Stimulated activated CD4-positive, alpha-beta T cell treated with anti-CD3 and anti-CD28 coated beads, Interleukin-1b, Interleukin-23, amount 100 ng/mL, for 48 hours (primary cell): Measurements from ENCODE around the gene PNPLA7.
A peak's percentile ranks its signal among the peaks of the same experiment; 100 is the strongest.

Experiments used
- DNase-seq: peaks from one replicate; pipeline ENCODE4 v3.0.0-alpha.2; 2020

PNPLA7 gene

DNA sequence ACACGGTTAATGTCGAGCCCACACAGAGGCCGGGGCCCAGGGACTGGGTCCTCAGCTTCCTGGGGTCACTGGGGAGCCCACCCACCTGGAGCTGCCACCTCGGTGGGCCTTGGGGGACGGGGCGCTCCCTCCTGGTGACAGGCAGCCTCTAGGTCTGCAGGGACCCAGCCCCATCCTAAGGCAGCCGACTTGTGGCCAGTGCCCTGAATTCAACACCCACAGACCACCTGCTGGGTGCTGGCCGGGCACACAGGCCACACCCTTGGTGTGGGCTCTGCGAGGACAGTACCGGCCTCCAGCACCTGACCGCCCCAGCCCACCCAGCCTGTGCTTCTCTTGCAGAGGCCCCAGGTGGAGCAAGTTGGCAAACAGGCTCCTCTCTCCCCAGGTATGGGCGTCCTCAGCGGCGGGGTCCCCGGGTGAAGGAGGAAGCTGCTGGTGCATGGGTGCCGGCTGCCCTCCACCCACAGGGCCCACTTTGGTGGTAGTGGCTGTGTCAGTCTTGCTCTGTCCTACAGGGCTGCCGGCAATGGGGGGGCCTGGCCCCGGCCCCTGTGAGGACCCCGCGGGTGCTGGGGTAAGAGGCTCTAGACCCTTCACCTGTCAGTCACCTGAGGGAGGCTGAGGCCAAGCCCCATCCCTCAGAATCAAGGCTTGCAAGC is 117.4 kb downstream of the PNPLA7 start:
- DNase-seq = no peak

DNA sequence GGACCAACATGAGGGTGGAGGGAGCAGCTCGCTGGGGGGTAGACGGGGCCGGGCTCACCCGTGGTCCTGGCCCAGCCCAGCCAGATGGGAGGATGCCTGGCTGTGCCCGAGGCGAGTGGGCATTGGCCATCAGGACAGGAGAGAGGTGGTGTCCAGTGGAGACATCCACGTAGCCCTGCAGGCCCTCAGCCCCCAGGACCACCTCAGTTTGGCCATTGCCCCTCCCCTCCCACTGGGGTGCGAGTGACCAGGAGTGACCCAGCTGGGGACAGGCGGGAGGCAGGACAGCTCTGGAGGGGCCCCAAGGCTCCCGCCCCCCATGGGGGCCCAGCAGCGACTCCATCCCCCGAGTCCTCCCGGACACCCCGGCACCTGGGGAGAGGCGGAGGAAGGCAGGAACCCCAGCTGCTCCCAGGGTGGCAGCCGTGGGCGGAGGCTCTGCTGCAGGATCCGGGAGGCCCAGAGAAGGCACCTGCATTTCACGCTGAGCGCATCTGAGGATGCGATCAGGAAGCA is 118.7 kb downstream of the PNPLA7 start:
- no peak for DNase-seq

DNA sequence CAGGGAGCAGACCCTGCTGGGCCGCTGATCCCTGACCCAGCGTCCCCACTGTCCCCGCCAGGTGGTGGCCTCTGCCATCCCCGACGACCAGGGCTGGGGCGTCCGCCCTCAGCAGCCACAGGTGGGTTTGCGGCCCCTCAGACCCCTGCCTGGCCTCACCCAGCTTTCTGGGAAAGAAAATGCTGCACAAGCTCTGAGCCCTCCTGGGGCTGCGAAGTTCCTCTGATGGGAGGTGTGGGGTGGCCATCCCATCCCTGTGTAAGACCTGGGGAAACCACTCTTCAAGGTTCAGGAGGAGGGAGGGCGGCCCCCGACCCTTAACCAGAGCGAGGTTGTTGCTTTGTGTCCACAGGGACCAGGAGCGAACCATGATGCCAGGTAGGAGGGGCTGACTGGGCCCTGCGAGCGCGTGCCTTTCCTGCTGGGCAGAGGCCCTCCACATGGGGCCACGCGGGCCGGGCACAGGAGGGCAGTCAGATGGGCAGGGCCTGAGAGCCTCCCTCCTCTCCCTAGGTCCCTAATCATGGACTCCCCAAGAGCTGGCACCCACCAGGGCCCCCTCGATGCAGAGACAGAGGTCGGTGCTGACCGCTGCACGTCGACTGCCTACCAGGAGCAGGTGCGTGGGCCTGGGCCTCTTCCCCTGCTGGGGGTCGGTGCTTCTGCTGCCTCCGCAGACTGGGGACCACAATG is 119.3 kb downstream of the PNPLA7 start:
- no peak for DNase-seq

DNA sequence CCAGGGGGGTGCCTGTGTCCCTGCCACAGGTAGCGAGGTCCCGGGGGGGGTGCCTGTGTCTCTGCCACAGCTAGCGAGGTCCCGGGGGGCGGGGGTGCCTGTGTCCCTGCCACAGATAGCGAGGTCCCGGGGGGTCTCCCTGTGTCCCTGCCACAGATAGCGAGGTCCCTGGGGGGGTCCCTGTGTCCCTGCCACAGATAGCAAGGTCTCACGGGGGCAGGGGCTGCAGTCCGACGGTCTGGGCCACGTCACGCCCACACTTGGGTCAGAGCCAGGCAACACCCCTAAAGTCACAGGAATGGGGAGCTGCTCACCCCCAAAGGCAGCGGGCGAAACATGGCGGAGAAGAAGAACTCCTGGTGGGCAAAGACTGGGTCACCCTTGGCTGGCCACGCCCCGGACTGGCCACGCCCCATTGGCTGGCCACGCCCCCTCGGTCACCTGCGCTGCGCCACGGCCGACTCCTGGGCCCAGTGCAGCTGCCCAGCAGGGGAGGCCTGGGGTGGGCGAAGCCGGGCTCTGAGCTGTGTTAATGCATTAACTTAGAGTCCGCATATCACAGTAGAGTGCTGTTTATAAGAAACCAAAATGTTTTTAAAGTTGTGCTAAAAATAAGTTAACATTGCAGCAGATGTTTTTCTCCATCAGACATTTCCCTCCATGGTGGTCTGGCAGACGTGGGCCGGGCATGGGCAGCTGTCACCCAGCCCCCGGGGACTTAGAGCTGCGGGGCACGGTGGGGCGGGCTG is 120.1 kb downstream of the PNPLA7 start:
- DNase-seq = no peak

DNA sequence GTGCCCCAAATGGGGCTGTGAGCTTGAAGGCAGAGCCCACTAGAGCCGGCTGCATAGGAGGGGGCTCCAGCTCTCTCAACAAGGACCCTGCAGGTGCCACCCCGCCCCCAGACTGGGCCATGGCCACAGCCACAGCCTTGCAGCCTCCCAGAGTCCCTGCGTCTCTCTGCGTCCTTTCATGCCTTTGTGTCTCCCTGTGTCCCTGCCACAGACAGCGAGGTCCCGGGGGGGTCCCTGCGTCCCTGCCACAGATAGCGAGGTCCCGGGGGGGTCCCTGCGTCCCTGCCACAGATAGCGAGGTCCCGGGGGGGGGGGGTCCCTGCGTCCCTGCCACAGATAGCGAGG is 120.7 kb downstream of the PNPLA7 start:
- no peak for DNase-seq

DNA sequence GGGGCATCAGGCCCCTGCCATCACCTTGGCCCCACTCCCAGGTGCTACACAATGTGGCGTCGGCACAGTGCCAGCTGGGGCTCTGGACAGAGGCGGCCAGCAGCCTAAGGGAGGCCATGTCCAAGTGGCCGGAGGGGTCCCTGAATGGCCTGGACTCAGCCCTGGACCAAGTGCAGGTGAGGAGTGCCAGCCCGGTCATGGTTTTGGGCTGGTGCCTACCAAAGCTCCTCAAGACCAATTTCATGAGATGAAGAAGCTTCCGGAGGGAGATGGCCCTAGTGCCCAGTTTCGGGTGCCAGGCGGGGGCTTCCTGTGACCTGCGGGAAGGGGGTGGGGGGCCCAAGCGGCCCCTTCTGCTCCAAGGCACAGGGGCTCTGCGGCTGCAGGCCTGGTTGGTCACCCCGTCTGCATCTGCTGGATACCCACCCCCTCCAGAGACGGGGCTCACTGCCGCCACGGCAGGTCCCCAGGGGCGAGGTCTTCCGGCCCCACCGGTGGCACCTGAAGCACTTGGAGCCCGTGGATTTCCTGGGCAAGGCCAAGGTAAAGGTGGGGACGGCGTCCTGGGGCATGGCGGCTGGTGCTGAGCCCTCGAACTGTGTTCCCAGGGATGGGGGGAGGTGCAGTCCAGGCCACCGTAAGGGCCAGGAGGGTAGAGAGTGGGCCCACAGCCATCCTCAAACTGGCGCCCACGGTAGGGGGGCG is 121.2 kb downstream of the PNPLA7 start:
- DNase-seq = no peak

DNA sequence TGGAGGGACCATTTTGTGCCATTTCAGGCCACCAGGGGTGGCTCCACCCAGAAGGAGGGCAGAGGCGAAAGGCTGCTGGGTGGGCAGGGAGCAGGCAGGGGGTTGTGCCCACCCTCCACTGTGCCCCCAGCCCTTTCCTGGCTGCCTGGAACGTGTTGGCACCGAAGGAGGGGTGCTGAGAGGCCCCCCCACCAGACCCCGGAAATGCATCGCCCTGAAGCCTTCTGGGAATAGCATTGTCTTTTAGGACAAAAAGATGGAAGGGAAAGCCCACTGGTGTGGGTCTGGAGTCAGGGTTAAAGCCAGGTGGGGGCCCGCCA is 121.9 kb downstream of the PNPLA7 start:
- no peak for DNase-seq

DNA sequence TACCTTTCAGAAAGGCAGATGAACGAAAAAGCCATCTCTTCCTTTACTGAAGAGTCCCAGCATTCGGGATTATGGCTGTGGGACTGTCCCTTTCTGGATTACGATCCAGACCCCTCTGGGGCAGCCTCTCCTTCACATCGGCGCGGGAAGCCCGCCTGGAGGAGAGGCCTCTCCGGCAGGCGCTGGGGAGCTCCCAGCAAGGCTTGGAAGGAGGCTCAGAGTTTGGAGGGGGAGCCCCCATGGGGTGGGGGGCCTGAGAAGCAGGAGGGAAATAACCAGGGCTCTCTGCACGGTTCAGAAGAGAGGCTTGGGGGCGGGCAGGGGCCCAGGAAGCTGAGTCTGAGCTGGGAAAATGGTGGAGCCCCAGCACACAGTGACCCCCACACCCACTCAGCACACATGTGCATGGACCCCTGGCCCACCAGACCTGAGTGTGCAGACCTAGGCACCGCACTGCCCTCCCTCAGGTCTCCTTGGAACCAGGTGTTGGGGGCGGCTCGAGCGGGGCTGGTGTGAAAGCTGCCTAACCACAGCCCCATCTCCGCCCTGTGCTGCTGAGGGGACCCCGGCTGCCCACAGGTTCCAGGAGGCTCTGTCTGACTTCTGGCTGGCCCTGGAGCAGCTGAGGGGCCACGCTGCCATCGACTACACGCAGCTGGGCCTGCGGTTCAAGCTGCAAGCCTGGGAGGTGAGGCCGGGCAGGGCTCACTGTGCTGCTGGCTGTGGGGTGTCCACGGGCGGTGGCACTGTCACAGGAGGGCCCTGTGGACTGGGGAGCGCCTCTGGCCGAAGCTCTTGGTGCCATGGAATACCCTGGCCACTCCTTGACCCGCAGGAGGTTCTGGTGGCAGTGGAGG is 122.5 kb downstream of the PNPLA7 start:
- DNase-seq = no peak

DNA sequence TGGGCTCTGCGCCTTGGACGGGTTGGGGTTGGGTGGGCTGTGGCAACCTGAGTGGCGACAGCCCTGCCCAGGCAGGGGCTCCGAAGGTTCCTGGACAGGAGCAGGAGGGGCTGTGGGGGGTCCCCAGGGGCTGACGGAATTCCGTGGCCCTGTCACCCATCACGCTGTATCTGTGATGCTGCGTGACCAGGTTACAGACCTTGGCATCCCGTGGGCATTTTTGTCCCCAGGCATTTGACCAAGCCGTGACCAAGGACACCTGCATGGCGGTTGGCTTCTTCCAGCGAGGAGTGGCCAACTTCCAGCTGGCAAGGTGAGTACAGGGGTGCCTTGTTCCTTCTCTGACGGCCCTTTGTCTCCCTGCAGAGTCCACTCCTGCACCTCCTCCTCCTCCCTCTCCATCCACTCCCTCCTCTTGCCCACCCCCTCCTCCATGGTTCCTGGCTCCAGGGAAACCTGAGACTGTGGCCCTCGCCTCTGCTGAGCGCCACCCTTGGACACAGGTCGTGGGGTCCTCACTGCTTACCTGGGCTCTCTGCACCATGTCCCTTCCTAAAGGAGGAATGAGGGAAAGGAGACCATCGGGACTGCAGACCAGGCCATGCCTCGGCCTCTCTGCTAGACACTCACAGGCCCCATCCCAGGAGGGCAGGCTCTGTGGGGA is 124.1 kb downstream of the PNPLA7 start:
- DNase-seq = no peak

DNA sequence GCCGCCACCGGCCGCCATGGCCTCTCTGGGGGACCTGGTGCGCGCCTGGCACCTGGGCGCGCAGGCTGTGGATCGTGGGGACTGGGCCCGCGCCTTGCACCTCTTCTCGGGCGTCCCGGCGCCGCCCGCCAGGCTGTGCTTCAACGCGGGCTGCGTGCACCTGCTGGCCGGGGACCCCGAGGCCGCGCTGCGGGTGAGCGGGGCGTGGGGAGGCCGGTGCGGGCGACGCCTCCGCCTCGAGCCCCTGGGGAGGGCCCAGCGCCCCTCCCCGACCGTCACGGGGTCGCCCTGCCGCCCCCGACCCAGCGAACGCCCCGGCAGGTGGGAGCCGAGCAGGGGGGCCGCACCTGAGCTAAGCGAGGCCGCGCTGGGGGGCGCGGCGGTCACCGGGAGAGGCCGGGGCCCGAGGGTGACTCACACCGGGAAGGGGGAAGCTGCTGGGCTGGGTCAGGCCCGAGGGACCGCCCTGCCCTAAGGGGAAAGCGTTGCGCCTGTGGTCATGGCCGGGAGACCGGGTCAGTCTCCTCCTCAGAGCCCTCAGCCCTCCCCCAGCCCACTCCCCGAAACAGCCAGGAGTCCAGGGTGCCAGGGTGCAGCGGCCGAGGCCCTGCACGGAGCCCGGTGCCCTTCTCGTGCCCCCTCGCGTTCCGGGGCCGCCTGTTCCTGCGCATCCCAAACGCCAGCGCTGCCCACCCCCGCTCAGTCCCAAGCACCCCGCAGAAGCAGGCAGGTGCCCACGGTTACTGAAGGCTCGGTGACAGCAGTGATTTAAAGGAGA is 126.5 kb downstream of the PNPLA7 start:
- DNase-seq = no peak

DNA sequence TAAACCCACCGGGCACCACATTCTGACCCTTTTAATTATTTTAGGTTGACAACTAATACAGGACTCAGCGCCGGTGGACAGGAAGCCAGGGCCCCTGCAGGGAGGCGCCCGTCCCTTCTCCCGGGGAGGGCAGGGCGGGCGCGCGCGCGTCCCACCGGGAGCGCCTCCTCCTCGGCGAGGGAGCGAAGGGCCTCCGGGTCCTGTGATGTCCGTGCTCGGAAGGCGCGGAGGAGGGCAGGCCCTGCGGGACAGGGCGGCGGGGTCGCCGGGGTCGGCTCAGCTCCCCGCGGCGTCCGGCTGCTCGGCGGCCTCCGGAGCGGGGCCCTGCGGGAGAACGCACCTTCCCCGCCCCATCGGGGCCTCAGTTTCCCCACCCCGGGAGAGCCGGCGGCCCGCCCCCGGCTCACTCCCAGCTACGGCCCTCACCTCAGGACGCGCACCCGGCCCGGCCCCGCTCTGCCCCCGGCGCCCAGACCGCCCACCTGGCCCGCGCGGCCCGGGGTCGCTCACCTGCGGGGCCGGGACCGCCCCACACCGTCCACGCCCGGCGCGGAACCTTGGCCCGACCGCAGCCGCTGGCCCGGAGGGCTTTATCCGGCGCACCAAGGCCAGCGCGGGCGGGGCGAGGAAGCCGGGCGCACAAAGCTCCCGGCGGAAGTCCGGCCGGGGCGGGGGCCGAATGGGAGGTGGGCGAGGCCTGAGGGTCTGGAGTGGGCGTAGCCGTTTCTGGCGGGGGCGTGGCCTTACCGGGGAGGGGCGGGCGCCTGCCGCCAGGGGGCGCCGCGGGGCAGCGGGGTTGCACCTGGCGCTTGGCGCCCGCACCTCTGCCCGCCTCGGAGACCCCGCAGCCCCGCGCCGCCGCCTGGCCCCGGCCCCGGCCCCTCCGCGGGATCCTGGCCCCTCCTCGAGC is 127.3 kb downstream of the PNPLA7 start, which contains the start of the genes EXD3 and NOXA1:
Gene EXD3, minus strand, starts transcription at position 559 of the 910 bp plus-strand sequence. CDS start 27,805 bp downstream, outside the sequence.
Gene NOXA1, plus strand, starts transcription at position 790 of the 910 bp plus-strand sequence. CDS start 137 bp downstream, outside the sequence.
- DNase-seq = peak; percentile 95

DNA sequence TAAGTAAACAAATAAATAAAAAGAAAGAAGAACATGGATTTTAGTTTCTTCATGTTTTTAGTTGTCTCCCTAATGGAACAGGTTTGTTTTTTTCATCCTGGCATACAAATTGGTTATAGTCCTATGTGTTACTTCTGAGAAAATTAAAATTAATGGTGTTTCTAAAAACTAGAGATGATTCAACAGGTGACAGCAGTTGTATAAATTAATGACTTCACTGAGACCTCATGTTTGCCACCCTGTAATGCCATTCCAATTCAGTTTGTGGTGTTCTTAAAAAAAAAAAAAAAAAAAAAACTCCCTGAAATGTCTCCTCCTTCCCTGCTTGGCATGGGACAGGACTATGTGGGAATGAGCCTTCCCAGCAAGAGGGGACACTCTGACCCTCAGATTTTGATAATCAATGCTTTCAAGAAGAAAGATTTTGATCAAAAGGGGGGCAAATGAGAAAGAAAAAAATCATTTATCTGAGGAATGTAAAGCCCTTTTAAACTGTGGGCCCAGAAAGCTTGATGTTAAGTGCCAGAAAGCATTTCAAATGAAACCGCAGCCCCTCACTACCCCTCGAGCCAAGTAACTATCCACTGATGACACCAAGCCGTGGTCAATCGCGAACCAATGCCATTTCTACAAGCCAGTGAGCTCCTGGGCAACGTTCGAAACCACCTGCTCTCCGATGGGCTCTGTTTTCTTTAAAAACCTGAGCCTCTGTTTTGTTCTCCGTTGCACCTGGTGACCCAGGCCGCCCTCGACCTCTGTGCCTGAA is 128.2 kb downstream of the PNPLA7 start:
- DNase-seq = no peak

DNA sequence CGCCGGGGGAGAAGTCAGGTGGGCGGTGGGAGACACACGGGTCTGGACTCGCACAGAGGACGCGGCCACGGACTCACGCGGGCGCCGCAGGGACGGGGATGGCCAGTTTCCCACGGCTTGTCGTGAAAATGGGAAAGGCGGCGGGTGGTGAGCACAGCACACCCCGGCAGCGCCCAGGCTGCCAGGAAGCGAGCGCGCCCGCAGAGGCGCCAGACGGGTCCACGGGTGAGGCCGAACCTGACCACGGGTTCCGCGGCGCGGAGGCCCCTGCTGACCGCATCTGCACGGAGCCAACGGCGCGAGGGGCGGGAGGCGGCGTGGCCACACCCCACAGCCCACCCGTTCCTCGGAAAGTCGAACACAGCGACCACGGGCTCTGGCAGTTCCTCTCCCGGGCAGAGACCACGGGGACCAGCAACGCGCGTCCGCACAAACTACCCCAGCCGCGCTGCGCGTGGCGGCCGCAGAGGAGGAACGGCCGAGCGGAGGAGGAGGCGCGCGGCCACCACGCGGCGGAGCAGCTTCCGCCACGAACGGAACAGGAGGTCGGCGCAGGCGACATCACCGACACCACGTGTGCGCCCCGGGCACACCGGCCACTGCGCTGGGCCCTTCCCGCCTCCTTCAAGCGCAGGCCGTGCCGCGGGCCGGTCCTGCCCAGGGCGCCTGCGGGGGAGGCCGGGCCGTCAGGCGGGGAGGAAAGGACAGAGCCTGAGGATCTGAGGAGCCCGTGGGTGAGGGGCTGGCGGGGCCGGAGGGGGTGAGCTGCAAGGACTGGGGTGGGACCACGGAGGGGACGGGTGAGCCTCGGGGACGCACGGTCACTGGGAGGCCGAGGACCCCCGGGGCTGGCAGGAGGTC is 132.8 kb downstream of the PNPLA7 start:
- DNase-seq = no peak

DNA sequence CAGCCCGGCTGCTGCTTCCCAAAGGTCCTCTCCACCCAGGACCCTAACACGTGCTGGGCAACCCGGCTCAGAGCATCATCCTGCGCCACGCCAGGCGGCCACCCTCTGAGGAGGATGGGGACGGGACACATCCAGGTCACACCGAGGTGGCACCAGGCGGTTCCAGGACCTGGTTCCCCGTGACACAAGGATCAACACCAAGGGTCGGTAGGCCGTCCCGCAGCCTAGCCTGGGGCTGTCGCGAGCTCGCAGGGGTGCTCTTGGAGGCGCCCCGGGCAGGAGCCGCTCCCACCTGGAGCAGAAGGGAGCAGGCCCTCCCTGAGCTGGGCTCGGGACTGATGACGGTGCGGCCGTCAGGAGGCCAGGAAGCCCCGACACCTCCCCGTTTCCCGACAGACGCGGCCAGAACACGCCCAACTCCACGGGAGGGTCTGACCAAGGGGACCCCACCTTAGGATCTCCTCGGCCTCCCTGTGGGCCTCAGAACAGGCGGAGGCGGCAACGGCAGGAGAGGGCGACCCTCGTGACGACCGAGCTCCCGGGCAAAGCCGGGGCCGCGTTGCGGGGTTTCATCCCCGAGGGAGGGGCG is 133.5 kb downstream of the PNPLA7 start:
- no peak for DNase-seq

DNA sequence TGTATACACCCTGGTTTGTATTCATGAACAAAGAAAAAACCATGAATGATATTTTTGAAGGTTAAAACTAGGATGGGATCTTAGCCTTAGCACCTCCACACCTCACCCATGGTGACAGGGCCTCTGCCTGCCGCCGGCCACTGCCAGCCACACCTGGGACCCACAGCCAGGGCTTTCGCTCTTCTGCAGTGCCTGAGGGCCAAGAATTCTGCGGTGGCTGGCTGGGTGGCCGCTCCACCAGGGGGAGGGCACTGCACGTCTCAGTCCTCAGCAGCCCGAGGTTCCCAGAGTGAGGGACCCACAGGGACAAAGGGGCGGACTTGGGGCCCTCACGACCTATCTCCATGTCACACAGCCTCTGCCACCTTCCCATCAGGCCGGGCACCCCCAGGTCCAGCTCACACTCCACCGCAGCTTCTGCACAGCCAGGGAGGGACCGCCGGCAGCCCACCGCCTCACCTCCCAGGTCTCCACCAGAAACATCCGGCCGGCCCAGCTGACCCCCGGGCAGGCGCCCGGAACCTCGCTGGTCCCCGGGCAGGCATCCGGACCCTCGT is 134.1 kb downstream of the PNPLA7 start:
- no peak for DNase-seq

DNA sequence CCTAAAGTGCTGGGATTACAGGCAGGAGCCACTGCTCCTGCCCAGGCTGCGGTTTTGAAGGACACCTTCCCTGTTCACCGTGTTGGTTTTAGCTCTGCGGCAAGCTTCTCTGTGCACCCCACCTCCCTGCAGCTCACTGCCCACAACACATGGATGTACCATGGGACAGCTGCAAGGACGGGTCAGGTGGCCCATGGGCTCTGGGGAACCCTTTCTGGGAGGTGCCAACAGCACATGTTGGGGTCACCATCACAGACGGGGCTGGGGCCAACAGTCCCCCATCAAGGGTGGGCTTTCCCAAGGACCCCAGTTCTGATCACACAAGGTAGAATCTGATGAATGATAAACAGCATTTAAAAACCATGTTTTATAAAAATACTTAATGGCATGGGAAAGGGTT is 134.8 kb downstream of the PNPLA7 start:
- no peak for DNase-seq

DNA sequence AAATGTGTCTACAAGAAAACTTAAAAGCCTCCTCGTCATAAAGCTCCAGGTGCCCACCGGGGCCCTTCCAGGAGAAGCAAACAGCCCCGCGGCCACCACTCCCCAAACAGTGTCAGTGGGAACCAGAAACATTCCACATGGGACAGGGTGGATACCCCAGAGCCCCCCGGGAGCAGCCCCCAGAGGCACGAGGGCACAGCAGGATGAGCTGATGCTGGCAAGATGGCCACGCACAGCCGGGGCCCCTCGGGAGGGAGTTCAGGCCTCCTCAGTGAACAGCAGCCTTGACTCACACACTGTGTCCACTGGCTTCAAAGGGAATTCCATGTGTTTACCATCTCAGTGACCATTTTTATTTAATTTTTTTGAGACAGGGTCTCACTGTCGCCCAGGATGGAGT is 137.8 kb downstream of the PNPLA7 start:
- no peak for DNase-seq
